SU-DHL-6 (cell line): ENCODE results near the gene WNT7A.

ENCODE experiments used
- H2AFZ ChIP-seq: fragments of 200-600 bp; sonication (generic); 2 replicates; pipeline ENCODE4 v1.6.1; 2014; ENCODE audit warnings: low read depth, mild to moderate bottlenecking, moderate library complexity, mixed read lengths, antibody characterized with exemption, low read length; ENCODE audit not compliant: severe bottlenecking
- H3F3A ChIP-seq: fragments of 200-600 bp; shearing (Covaris generic); 2 replicates; pipeline ENCODE4 v1.6.0; 2016; ENCODE audit warnings: antibody characterized with exemption, mild to moderate bottlenecking; ENCODE audit not compliant: insufficient read depth
- H3K27ac ChIP-seq: fragments of 200-600 bp; sonication (generic); 2 replicates; pipeline ENCODE4 v1.5.1; 2016; ENCODE audit warnings: low read depth, mild to moderate bottlenecking, low read length, moderate library complexity, mixed read lengths
- H3K27me3 ChIP-seq: fragments of 200-600 bp; sonication (generic), shearing (Covaris generic); 2 replicates; pipeline ENCODE4 v1.6.0; 2014; ENCODE audit warnings: mild to moderate bottlenecking, low read length
- H3K36me3 ChIP-seq: fragments of 200-600 bp; sonication (generic); 2 replicates; pipeline ENCODE4 v1.6.1; 2014; ENCODE audit warnings: mild to moderate bottlenecking, low read length, mixed read lengths
- H3K4me2 ChIP-seq: fragments of 300-600, 200-600 bp; shearing (Covaris generic), sonication (generic); 2 replicates; pipeline ENCODE4 v1.6.0; 2014; ENCODE audit warnings: low read length, low read depth, mild to moderate bottlenecking; ENCODE audit not compliant: poor library complexity, severe bottlenecking
- H3K4me3 ChIP-seq: fragments of 200-600 bp; sonication (generic); 2 replicates; pipeline ENCODE4 v1.5.1; 2014; ENCODE audit warnings: antibody characterized with exemption, low read length, mild to moderate bottlenecking, mixed read lengths; ENCODE audit not compliant: insufficient read depth, poor library complexity, severe bottlenecking
- H3K79me2 ChIP-seq: fragments of 200-600 bp; sonication (generic); 2 replicates; pipeline ENCODE4 v1.6.1; 2014; ENCODE audit warnings: mild to moderate bottlenecking, low read length, moderate library complexity; ENCODE audit not compliant: insufficient read depth
- H3K9ac ChIP-seq: fragments of 200-600 bp; sonication (generic); 2 replicates; pipeline ENCODE4 v1.7.0; 2014; ENCODE audit warnings: mild to moderate bottlenecking, low read length
- H3K9me2 ChIP-seq: fragments of 200-600 bp; sonication (generic); replicated peaks from 2 replicates; pipeline ENCODE4 v1.6.1; 2014; ENCODE audit warnings: low read length; ENCODE audit not compliant: insufficient read depth
- H3K9me3 ChIP-seq: fragments of 200-600 bp; sonication (generic); 2 replicates; pipeline ENCODE4 v1.6.1; 2014; ENCODE audit warnings: low read length, mixed read lengths; ENCODE audit not compliant: insufficient read depth
- H4K20me1 ChIP-seq: fragments of 200-600 bp; sonication (generic); 2 replicates; pipeline ENCODE4 v1.6.1; 2014; ENCODE audit warnings: low read depth, mild to moderate bottlenecking, antibody characterized with exemption, low read length, moderate library complexity, mixed read lengths
- CTCF ChIP-seq: fragments of 200-600 bp; sonication (generic); IDR thresholded peaks from one replicate; pipeline ENCODE4 v1.5.1; 2017; ENCODE audit warnings: antibody characterized with exemption, mild to moderate bottlenecking, low read length, moderate library complexity; ENCODE audit not compliant: insufficient read depth, poor library complexity, severe bottlenecking
- EZH2phosphoT487 ChIP-seq: fragments of 200-600 bp; sonication (generic), shearing (Covaris generic); conservative IDR thresholded peaks from 2 replicates; pipeline ENCODE4 v1.6.1; 2018; ENCODE audit warnings: mild to moderate bottlenecking, antibody characterized with exemption, low read length, moderate library complexity, mixed read lengths

The WNT7A gene

GRCh38 chr3:13822042-13822441 lies 57.8 kb downstream of the WNT7A start:
- Histone ChIP-seq H3K27ac (no peak overlapping the region), H3F3A (no peaks in the 10 kb centered on the region), H3K4me3 (no peak overlapping the region), H3K27me3 (no peaks in the 10 kb centered on the region), H3K4me2 (no peak overlapping the region), H4K20me1 (no peaks in the 10 kb centered on the region), H3K36me3 (no peaks in the 10 kb centered on the region), H3K9ac (no peak overlapping the region), H3K9me3 (no peaks in the 10 kb centered on the region), H3K79me2 (no peaks in the 10 kb centered on the region), H3K9me2 (no peaks in the 10 kb centered on the region), H2AFZ (no peak overlapping the region)
- no peak for TF ChIP-seq EZH2phosphoT487
- TF ChIP-seq CTCF = no peak

- H3K9me3 ChIP-seq = no peaks in the 10 kb centered on the region
- H3K79me2 ChIP-seq = no peaks in the 10 kb centered on the region
- no peaks in the 10 kb centered on the region for H3K9me2 ChIP-seq
- no peak for TF ChIP-seq EZH2phosphoT487
- no peak for TF ChIP-seq CTCF
- no peak overlapping the region for H3K4me3 ChIP-seq
- no peaks in the 10 kb centered on the region for H3F3A ChIP-seq
- H3K27ac ChIP-seq = no peak overlapping the region
- H3K9ac ChIP-seq = no peak overlapping the region
- H3K27me3 ChIP-seq = no peaks in the 10 kb centered on the region
- no peak overlapping the region for H3K4me2 ChIP-seq
- H4K20me1 ChIP-seq = no peaks in the 10 kb centered on the region
- no peaks in the 10 kb centered on the region for H3K36me3 ChIP-seq
- no peak overlapping the region for H2AFZ ChIP-seq
Measured at GRCh38 chr3:13821126-13821525, 58.7 kb downstream of the WNT7A start.

DNA sequence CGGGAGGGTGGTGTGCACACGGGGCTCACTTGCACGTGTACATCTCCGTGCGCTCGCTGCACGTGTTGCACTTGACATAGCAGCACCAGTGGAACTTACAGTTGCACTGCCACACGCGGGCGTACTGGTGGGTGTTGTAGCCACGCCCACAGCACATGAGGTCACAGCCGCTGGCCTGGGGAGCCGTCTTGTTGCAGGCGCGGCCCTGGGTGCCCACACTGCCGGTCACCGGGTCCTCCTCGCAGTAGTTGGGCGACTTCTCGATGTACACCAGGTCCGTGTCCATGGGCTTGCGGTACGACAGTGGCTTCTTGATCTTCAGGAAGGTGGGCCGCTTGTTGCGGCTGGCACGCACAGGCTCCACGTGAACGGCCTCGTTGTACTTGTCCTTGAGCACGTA lies 61.0 kb downstream of the WNT7A start:
- TF ChIP-seq CTCF = no peak
- TF ChIP-seq EZH2phosphoT487 = no peak
- Histone ChIP-seq H3K79me2 (no peaks in the 10 kb centered on the region), H3K4me3 (no peak overlapping the region), H3K4me2 (no peak overlapping the region), H3K27me3 (no peaks in the 10 kb centered on the region), H3F3A (no peaks in the 10 kb centered on the region), H3K36me3 (no peaks in the 10 kb centered on the region), H3K9me3 (peaks cover 21% of the 10 kb centered on the region; the same call in 1 of the 2 replicates), H4K20me1 (no peaks in the 10 kb centered on the region), H2AFZ (no peak overlapping the region), H3K9me2 (no peaks in the 10 kb centered on the region), H3K27ac (no peak overlapping the region), H3K9ac (no peak overlapping the region)

DNA sequence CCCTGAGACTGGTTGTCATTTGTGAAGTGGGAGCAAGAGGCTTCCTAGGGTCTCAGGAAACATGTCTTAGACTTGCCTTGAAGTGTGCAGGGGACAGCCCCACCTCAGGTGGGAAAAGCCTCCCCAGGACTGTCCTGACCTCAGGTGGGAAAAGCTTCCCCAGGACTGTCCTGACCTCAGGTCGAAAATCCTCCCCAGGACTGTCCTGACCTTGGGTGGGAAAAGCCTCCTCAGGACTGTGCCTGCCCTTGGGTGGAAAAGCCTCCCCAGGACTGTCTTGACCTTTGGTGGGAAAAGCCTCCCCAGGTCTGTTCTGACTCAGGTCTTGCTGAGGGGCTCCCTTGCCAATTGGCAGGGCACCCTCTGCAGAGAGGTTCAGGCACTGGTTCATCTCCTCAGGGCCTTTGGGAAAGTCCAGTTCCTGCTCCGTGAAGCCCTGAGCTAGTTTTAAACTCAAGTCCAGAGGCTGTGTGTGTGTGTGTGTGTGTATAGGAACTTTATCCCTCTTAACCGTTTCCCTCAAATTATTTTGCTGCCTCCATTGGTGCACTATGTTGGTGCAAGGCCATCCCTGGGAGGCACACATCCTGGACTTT lies 64.7 kb downstream of the WNT7A start:
- Histone ChIP-seq H4K20me1 (no peaks in the 10 kb centered on the region), H3K79me2 (no peaks in the 10 kb centered on the region), H2AFZ (no peak overlapping the region), H3K4me2 (no peak overlapping the region), H3K9me2 (no peaks in the 10 kb centered on the region), H3K9me3 (peaks cover 21% of the 10 kb centered on the region; the same call in 1 of the 2 replicates), H3K27me3 (no peaks in the 10 kb centered on the region), H3K36me3 (no peaks in the 10 kb centered on the region), H3K27ac (no peak overlapping the region), H3K9ac (no peak overlapping the region), H3F3A (no peaks in the 10 kb centered on the region), H3K4me3 (no peak overlapping the region)
- no peak for TF ChIP-seq CTCF
- TF ChIP-seq EZH2phosphoT487 = no peak
